ENCODE results near the gene SIAH1. TPM values are rescaled to one million over a fixed set of nuclear protein-coding genes. Genes with fewer than 3 reads are reported as not detected.

SIAH1 gene
- total and polyA plus RNA-seq, 9 of the 15 experiments (the other 6 are each of a cell fraction or from before 2014, with no cell fraction given): 4.1 to 14.3 (median 12.5) TPM

GRCh38 chr16:48347191-48347865 is 37.9 kb downstream of the SIAH1 start:
- H3K36me3 ChIP-seq (ENCODE audit: control insufficient read depth, insufficient read depth, low read length): peaks cover 69% of the 10 kb centered on the region
- in situ Hi-C loops (cut with MboI) (no loop called here), intact Hi-C loops (cut with micrococcal nuclease) (no loop called here)
- FAIRE-seq (no peak), ATAC-seq (no peak; the same call in 2 of the 3 replicates), DNase-seq (ENCODE audit: extremely low read depth in 1 of 4, low spot score in 3 of 4) (no peak)
- no peaks in the 10 kb centered on the region for H4K20me1 ChIP-seq (replicated peaks; ENCODE audit: control insufficient read depth, insufficient read depth, low read length)
- H3K79me2 ChIP-seq (ENCODE audit: control insufficient read depth, insufficient read depth, low read length): no peaks in the 10 kb centered on the region
- peaks cover 0 to 3% of the 10 kb centered on the region in 2 experiments; a peak in 1 of 5 replicates for H3K4me1 ChIP-seq (replicated peaks in 1 of 2; ENCODE audit: control insufficient read depth in 2 of 2, insufficient read depth in 2 of 2, low read length in 2 of 2)
- BruUV-seq (replicated peaks): no TSS peak
- no peaks in the 10 kb centered on the region for H3K27me3 ChIP-seq (ENCODE audit: control insufficient read depth in 2 of 2, insufficient read depth in 2 of 2, low read length in 2 of 2)
- no peak overlapping the region for H3K4me2 ChIP-seq (ENCODE audit: insufficient read depth, low read length)
- peak overlapping the region in 1 of 2 experiments; percentile 61; a peak in 1 of 4 replicates for H3K9ac ChIP-seq (ENCODE audit: insufficient read depth in 1 of 2, low read depth in 2 of 2, low read length in 2 of 2)
- no peak overlapping the region for H3K4me3 ChIP-seq
- TF ChIP-seq POLR2G (IDR thresholded peaks at IDR 0.05; ENCODE audit: low read depth, low read length): peak; percentile 55
- TF ChIP-seq ZFP30 (CRISPR knock-in tag; IDR thresholded peaks at IDR 0.05; ENCODE audit: borderline replicate concordance): no peak
- TF ChIP-seq ZNF778 (CRISPR knock-in tag; IDR thresholded peaks at IDR 0.05): no peak
- peak; percentile 71 for TF ChIP-seq NFIC (IDR thresholded peaks at IDR 0.05)
- TF ChIP-seq MTA3 (IDR thresholded peaks at IDR 0.05; ENCODE audit: borderline replicate concordance): no peak
- no peak for TF ChIP-seq OTX1 (CRISPR knock-in tag; IDR thresholded peaks at IDR 0.05)
- ChIA-PET CTCF (ENCODE audit: low intra/inter-chr PET ratio) (no interaction called here), POLR2A (interaction anchor here (0.6 to 1.0 kb wide), 4 partner anchors 14 to 72 kb away, joined by 3 read pairs; no protein-coding TSS in a partner anchor)
- H3K9me1 ChIP-seq (ENCODE audit: control insufficient read depth, insufficient read depth, low read length): no peaks in the 10 kb centered on the region
- no peaks in the 10 kb centered on the region for H3K9me3 ChIP-seq (replicated peaks; ENCODE audit: control insufficient read depth, insufficient read depth, low read depth, low read length)
- 89% methylated on average over 20 of the region's 20 CpGs for WGBS (ENCODE audit: insufficient coverage, low coverage, missing lambda C conversion rate)
- no peak overlapping the region for H3K27ac ChIP-seq (ENCODE audit: extremely low read depth, low read depth, low read length)
- H2AFZ ChIP-seq (ENCODE audit: low read depth, low read length): no peak overlapping the region

Measured in K562 (cell line).